ENCODE measurements around the gene TBC1D1. TPM values are rescaled to one million over a fixed set of nuclear protein-coding genes. Genes with fewer than 3 reads are reported as not detected.

Gene TBC1D1
- total and polyA plus RNA-seq, 2 experiments from 2014 or later: 100.0 to 214 TPM

GRCh38 chr4:38154681-38155588, 264.1 kb downstream of the TBC1D1 start:
- no peak overlapping the region for H3K27ac ChIP-seq
- TF ChIP-seq, protein P1, sequence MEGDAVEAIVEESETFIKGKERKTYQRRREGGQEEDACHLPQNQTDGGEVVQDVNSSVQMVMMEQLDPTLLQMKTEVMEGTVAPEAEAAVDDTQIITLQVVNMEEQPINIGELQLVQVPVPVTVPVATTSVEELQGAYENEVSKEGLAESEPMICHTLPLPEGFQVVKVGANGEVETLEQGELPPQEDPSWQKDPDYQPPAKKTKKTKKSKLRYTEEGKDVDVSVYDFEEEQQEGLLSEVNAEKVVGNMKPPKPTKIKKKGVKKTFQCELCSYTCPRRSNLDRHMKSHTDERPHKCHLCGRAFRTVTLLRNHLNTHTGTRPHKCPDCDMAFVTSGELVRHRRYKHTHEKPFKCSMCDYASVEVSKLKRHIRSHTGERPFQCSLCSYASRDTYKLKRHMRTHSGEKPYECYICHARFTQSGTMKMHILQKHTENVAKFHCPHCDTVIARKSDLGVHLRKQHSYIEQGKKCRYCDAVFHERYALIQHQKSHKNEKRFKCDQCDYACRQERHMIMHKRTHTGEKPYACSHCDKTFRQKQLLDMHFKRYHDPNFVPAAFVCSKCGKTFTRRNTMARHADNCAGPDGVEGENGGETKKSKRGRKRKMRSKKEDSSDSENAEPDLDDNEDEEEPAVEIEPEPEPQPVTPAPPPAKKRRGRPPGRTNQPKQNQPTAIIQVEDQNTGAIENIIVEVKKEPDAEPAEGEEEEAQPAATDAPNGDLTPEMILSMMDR (IDR thresholded peaks at IDR 0.05; ENCODE audit: low read depth, low read length): no peak
- no peaks in the 10 kb centered on the region for H3K27me3 ChIP-seq
- H3K9me3 ChIP-seq (ENCODE audit: low read depth): no peaks in the 10 kb centered on the region
- no peak for DNase-seq (ENCODE audit: low read depth in 1 of 2, low spot score in 1 of 2)
- no peak overlapping the region for H3K4me3 ChIP-seq
- no peaks in the 10 kb centered on the region for H3K36me3 ChIP-seq
- peaks cover 5% of the 10 kb centered on the region for H3K4me1 ChIP-seq (ENCODE audit: low read depth)

- TF ChIP-seq, protein P1 (IDR thresholded peaks at IDR 0.05; ENCODE audit: low read depth, low read length): no peak
- no peaks in the 10 kb centered on the region for H3K27me3 ChIP-seq
- H3K36me3 ChIP-seq: no peaks in the 10 kb centered on the region
- H3K4me3 ChIP-seq: no peak overlapping the region
- no peak for DNase-seq (ENCODE audit: low read depth in 1 of 2, low spot score in 1 of 2)
- H3K4me1 ChIP-seq (ENCODE audit: low read depth): no peaks in the 10 kb centered on the region
- H3K9me3 ChIP-seq (ENCODE audit: low read depth): no peaks in the 10 kb centered on the region
- no peak overlapping the region for H3K27ac ChIP-seq
Observed at GRCh38 chr4:38155589-38156294, 264.9 kb downstream of the TBC1D1 start.

GRCh38 chr4:38157592-38157991, 266.7 kb downstream of the TBC1D1 start:
- Histone ChIP-seq H3K4me3 (no peak overlapping the region), H3K36me3 (no peaks in the 10 kb centered on the region), H3K27ac (no peak overlapping the region), H3K4me1 (ENCODE audit: low read depth) (no peaks in the 10 kb centered on the region), H3K27me3 (no peaks in the 10 kb centered on the region), H3K9me3 (ENCODE audit: low read depth) (no peaks in the 10 kb centered on the region)
- TF ChIP-seq, protein P1 (IDR thresholded peaks at IDR 0.05; ENCODE audit: low read depth, low read length): no peak
- no peak for DNase-seq (ENCODE audit: low read depth in 1 of 2, low spot score in 1 of 2)

- Histone ChIP-seq H3K36me3 (no peaks in the 10 kb centered on the region), H3K27ac (no peak overlapping the region), H3K4me1 (ENCODE audit: low read depth) (no peaks in the 10 kb centered on the region), H3K9me3 (ENCODE audit: low read depth) (no peaks in the 10 kb centered on the region), H3K4me3 (no peak overlapping the region), H3K27me3 (no peaks in the 10 kb centered on the region)
- DNase-seq (ENCODE audit: low read depth in 1 of 2, low spot score in 1 of 2): peak in 1 of 2 donors; percentile 96
- TF ChIP-seq, protein P1 (IDR thresholded peaks at IDR 0.05; ENCODE audit: low read depth, low read length): no peak
Observed at GRCh38 chr4:38160487-38161207, 269.8 kb downstream of the TBC1D1 start.

All from cardiac muscle cell (in vitro differentiated cells and primary cell).